GM10847 (cell line): ENCODE measurements around the gene DMP1.

ENCODE experiments used
- POLR2A ChIP-seq: IDR thresholded peaks from 2 replicates; pipeline ENCODE4 v1.6.1; 2011; ENCODE audit not compliant: insufficient read length; ENCODE audit errors: extremely low read depth

DMP1 gene

GRCh38 chr4:87659247-87659931 lies 9.3 kb downstream of the DMP1 start:
- TF ChIP-seq POLR2A: no peak

- TF ChIP-seq POLR2A: no peak
Observed at GRCh38 chr4:87662871-87663270, 12.8 kb downstream of the DMP1 start.

DNA sequence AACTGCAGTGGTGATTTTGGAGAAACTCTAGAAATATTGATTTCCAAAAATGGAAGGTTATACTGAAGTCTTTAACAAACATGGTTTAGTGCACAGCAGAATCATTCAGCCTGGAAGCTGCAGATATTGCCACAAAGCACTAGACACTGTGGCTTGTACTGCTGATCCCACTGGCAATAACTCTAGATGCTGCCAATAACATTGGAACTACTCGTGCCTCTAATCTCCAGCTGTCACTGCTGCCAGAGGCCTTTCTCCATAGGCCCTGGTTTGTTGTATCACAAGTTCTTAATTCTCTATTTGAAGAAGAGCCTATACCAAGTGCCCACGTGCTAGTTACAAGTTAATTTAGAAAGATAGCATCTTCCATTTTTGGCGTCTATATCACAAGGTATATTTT lies 19.3 kb downstream of the DMP1 start:
- TF ChIP-seq POLR2A: no peak

DNA sequence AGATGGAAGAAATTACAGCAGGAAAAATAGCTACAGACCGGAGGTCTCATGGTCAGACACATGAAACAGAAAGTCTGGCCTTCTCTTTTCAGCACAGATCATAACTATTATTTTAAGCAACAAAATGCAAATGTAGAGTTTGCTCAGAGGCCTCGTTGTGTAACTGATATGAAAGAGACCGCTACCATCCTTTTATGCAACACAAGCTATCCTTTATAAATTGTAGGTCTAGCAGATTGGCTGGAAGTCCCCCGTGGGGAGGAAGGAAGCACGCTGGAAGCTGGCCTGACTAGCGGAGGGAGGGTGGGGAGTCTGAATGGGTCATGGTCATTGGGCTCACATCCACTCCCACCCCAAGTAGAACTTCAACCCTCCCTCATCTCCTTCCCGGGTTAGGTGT lies 27.7 kb downstream of the DMP1 start:
- no peak for TF ChIP-seq POLR2A

- no peak for TF ChIP-seq POLR2A
Observed at GRCh38 chr4:87679449-87680169, 29.5 kb downstream of the DMP1 start.

GRCh38 chr4:87680271-87680670 lies 30.2 kb downstream of the DMP1 start:
- TF ChIP-seq POLR2A: no peak

DNA sequence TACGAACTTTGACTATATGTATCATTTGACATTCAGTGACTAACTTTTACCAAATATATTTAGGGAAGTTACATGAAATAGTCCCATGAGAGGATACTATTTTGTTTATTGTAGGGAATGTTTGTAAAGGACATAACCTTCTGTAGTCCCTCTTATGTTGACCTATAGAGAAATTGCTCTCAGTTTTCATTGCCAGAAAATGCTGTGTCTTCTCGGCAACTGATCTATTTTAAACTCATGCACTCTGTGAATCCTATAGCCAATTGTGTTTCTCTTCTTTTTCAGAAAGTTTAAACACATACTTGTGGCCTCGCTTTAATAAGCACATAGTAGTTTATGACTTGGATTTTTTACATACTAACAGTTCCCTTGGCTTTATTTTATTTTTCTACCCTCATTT lies 38.2 kb downstream of the DMP1 start:
- no peak for TF ChIP-seq POLR2A

GRCh38 chr4:87697272-87697671 lies 47.2 kb downstream of the DMP1 start:
- TF ChIP-seq POLR2A: no peak

GRCh38 chr4:87697945-87698344 lies 47.9 kb downstream of the DMP1 start:
- TF ChIP-seq POLR2A: no peak

GRCh38 chr4:87698394-87698793 lies 48.3 kb downstream of the DMP1 start:
- TF ChIP-seq POLR2A: no peak

DNA sequence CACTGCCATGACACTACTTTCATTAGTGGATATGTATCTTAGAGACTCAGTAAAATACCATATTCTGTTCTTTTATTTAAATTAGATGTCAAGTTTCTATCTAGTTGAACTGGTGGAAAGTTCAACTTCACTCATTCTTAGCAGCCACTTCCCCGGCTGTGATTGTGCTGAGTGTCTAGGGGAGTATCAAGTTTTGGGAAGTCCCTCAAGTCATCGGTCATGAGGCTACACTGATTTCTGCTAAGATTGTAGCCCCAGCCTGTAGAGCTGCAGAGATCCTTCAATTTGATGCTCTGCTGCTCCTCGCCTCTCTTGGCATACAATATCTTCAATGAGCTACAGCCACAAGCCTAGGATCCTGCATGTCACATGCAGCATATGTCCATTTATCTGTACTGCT lies 53.9 kb downstream of the DMP1 start:
- no peak for TF ChIP-seq POLR2A

DNA sequence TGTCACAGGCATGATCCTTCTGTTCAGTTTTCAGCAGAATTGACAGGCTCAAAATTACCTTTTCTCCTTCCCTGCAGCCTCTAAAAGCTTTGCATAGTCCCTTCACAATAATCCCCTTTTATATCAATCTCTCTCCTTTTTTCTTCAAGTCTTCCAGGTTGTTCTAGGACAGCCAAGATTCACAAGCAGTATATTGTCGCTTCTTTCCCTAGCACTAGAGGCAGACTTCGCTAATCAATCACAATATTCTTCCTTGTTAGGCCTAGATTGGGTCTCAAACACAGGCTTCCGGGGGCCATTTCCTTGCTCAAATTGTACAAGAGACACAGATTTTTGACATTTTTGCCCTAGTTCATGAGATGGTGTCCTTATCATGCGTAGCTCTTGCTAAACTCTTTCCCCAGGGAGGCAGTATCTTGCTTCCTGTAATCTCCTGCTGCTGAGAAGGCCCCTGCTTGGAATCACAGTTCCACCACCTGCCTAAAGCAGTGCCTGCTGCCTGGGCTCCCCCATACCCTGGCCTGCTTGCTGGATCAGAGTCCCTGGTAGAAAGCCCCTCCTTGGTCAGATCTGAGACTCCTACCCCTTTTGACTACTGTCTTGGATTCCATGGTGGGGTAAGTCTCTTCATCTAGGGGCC lies 57.3 kb downstream of the DMP1 start:
- no peak for TF ChIP-seq POLR2A
